Stimulated activated CD4-positive, alpha-beta T cell treated with anti-CD3 and anti-CD28 coated beads, Interleukin-15, amount 100 ng/mL, for 48 hours (primary cell): Measurements from ENCODE around the gene SLX4IP.
"Not testable (repeated sequence)": the region's sequence is repeated elsewhere in the genome, so short reads cannot be mapped to it uniquely, and the experiment has no call there.

Experiments
- DNase-seq, 2 donors: peaks; one replicate each; pipeline ENCODE4 v3.0.0-alpha.2; 2020; ENCODE audit warnings: low read depth in 2 of 2

Gene SLX4IP

DNA sequence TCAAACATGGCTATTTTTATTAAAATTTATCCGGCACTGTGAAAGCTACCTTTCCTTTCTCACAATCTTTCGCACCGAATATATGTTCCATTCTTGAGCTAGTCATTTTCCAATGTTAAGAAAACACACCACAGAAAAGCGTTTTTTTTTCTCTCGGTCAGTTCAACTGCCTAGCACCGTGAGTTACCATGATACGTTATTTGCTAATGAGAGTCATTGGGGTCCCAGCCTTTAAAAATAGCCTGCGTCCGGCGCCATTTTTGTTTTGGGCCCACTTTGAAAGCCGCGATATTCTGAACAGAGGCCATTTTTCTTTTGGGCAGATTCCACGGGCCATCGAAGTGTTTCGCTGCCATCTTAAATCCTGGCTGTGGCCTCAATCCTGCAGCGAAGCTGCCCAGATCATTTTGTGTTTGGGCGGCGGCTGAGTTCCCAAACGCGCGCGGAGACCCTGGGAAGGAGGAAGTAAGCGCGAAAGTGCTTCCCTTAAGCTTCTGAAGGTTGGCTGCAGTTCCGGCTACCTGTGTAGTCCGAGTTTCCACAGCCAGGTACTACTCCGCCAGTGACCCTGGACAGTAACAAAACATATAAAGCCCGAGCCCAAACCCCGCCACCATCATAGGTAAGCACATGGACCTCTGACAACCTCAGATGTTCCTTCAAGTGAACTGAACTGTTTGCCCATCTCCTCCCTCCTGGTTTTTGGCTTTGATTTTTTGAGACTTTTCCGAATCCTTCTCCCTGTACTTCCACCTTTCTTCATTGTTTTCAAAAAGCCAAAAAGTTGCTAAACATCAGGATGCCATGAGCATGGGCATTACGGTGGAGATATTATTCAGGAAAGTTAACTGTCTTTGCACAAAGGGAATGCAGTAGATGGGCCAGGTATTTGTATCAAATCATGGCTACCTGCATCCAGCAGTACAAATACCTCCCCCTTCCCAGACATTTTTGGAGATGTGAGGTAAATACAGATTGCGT is at the start of gene SLX4IP:
SLX4IP (plus strand) TSS at position 474 of the 981 bp plus-strand sequence. CDS start 22,900 bp downstream, outside the sequence.
- peak; percentile 69 to 73 for DNase-seq

DNA sequence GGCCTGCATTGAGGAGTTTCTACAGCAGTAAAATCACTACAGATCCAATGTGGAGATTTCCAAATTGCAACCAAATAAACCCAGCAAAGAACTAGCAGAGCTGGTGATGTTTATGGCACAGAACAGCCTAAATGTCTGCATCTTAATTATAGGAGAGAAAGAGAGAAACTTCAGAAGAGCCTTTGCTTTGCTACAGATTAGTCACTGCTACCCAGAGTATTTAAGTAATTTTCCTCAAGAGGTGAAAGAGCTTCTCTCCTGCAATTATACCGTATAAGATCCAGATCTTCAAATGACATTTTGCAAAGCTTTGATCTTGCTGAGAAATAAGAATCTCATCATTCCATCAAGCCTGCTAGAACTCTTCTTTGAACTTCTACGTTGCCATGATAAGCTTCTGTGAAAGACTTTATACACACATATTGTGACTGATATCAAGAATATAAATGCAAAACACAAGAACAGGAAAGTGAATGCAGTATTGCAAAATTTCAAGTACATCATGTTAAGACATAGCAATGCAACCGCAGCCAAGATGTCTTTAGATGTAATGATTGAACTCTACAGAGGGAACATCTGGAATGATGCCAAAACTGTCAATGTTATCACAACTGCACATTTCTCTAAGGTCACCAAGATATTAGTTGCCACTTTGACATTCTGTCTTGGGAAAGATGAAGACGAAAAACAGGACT is 49.1 kb upstream of the SLX4IP start:
- no peak for DNase-seq

DNA sequence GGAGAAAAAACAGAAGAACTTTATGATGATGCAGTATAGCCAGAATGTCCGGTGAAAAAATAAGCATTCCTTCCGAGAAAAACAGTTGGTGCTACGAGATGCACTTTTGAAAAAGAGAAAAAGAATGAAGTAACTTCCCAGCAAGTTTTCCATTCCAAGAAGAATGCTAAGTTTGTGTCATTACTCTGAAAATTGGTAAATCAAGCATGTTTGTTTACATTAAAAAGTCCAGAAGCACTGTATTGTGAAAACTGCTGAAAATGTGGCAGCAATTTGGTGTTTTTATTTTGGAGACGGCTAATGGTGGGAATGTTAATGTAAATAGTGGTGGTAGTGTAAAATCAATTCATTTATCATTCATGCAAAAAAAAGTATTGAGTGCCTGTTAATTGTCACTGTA is 47.4 kb upstream of the SLX4IP start:
- no peak for DNase-seq

DNA sequence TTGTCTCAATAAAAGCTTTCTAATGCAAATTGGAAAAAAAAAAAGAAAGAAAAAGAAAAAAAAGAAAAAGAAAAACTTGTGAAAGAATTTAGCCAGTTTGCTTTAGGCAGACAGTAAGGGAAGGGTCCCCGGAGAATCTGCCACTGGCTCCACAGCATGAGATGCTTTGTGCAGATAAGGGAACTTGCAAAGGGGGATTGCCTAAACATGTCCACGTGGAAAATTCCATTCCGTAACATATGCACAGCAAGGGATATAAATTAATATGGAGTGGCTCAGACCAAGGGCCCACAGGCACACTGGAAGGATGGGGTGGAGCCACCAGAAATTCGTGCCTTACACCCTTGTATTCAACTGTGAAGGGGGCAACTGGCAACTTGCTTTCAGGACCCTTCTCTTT is 46.5 kb upstream of the SLX4IP start:
- no peak for DNase-seq

DNA sequence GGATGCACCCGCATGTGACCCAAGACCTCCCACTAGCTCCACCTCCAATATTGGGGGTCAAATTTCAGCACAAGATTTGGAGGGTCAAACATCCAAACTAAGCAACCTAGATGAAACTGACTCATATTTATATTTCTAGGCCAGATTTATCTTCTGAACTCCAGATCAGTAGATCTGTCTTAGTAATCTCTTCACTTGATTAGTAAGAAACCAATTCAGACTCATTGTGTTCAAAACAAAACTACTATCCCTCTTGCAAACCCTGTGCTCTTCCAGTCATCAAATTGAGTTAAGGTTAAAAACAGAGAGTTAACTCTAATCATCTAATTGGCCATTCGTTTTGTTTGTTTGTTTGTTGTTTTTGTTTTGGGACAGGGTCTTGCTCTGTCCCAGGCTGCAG is 44.4 kb upstream of the SLX4IP start:
- no peak for DNase-seq

DNA sequence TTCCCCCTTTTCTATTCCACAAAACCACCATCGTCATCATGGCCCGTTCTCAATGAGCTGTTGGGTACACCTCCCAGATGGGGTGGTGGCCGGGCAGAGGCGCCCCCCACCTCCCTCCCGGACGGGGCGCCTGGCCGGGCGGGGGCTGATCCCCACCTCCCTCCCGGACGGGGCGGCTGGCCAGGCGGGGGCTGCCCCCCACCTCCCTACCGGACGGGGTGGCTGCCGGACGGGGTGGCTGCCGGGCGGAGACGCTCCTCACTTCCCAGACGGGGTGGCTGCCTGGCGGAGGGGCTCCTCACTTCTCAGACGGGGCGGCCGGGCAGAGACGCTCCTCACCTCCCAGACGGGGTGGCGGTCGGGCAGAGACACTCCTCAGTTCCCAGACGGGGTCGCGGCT is 40.4 kb upstream of the SLX4IP start:
- DNase-seq: not testable (repeated sequence)

DNA sequence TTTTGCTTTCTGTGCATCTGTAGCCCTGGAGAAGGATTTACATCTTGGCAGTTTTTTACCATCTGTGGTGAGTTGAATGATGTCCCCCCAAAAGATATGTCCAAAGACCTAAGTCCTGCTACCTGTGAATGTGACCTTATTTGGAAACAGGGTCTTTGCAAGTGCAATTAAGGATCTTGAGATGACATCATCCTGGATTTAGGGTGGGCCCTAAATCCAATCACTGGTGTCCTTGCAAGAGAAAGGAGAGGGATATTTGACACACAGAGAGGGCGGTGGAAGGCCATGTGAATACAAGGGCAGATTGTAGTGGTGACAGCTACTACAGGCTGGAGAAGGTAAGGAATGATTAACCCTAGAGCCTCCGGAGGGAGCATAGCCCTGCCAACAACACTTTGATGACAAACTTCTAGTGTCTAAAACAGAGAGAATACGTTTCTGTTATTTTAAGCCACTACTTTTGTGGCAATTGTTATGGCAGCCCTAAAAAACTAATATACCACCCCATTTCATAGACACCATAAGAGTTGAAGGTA is 36.2 kb upstream of the SLX4IP start:
- DNase-seq: no peak

DNA sequence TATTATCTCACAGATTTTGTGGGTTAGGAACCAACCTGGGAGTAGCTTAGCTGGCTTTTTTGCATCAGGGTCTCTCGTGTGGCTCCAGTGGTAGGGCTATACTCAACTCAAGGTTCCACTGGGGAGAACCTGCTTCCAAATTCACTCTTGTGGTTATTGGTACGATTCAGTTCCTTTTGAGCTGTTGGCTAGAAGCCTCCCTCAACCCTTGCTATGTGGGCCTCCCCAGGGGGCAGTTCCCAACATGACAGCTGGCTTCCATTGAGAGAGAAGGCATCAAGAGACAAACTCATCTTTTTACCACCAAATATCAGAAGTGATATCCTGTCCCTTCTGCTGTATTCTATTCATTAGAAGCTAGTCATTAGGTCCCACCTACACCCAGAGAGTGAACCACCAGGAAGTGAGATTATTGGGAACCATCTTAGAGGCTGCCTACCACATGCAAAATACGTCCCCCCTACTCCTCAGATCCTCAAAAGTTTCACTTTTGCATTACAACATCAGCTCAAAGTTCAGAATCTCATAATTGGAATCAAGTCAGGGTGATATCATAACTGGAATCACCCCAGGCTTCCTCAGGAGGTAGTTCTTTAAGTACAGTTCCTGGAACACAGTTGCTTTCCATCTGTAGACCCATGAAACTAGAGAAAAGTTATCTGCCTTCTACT is 32.0 kb upstream of the SLX4IP start:
- no peak for DNase-seq

DNA sequence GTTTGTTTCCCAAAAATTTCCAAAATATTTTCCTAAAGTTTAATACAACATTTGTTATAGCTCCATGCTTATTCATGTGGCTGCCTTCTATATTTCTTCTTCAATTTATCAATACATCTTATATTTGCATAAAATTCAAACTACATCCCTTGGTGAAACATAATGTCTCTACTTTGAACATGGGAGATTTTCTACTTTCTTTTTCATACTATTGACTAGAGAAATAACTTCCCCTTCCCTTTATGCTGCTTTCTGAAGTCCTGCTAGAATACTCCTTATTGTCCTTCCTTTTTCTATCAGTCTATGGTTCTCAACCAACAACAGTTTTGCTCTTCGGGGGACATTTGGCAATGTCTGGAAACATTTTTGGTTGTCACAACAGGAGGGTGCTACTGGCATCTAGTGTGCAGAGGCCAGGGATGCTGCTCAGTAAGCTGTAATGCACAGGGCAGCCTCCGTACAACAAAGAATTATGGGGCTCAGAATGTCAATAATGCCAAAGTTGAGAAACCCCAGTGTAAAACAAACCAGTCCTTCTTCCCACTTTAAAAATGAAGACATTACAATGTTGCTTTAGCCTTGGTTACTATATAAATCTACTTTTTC is 31.0 kb upstream of the SLX4IP start:
- DNase-seq: no peak

DNA sequence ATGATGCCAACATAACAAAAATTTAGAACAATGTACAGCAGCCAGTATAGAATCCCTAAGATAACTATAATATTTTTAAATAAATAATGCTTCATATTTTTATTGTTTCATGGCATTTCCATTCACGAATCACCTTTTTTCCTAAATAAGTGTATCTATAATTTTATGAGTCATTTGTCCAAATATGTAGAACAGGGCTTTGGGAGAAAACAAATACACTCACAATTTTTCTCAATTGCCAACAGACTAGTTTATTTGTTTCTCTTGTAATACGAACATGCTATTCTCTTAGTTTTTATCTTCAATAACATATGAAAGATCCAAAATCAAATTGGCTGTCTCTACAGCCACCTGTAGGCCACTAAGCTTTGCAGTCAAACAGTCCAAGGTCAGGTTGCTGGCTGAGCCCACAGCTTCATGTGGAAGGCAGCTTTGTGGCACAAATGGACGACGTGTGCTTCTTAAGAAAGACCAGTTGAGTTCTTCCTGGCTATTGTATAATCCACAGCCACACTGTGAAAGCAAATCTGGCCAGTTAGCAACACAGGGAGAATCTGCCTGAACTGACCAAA is 30.1 kb upstream of the SLX4IP start:
- no peak for DNase-seq

DNA sequence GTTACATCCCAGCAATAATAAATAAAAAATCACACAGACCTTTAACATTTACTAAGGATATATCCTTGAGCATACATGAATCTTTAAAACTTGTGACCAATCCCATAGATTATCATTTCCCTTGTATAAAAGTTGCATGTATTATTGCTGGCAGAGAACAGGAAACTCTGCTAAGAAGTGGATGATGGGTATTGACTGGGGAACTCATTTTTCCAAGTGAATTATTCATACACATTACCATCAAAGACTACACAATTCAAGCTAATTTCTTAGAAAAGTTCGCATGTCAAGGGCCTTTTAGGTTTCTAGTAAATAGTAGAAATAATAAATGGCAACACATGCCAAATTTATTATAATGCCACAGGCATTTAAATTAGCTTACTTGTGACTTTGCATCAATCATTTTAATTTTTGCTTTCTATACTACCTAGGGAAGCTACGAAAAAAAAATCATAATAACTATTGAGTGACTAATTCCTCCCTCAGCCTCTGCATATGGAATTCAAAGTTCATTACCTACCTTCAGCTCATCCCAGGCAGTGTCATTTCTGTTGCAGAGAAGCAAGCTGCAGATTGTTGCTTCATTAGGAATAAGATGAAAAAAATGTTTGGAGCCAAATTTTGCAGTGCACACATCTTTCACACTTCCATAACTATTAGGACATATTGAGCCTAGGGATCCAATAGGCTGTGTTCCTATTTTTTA is 26.8 kb upstream of the SLX4IP start:
- DNase-seq: no peak

DNA sequence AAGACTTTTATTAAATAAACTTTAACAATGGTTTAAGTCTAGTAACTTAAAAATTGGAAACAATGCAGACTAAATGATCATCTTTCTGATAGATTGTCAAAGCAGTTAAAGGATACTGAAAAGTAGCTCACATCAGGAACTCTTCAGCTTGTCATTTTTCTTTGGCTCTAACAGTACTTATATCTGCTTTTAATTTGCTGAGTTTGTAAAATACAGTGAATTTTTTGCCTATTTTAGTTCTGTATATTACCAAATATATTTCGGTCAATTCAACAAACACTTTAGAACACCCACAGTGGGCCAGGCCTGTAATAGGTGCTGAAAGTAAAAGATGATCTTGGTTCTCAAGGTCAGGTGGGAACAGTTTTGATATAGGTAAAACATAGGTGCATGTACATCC is 23.4 kb upstream of the SLX4IP start:
- DNase-seq: no peak

DNA sequence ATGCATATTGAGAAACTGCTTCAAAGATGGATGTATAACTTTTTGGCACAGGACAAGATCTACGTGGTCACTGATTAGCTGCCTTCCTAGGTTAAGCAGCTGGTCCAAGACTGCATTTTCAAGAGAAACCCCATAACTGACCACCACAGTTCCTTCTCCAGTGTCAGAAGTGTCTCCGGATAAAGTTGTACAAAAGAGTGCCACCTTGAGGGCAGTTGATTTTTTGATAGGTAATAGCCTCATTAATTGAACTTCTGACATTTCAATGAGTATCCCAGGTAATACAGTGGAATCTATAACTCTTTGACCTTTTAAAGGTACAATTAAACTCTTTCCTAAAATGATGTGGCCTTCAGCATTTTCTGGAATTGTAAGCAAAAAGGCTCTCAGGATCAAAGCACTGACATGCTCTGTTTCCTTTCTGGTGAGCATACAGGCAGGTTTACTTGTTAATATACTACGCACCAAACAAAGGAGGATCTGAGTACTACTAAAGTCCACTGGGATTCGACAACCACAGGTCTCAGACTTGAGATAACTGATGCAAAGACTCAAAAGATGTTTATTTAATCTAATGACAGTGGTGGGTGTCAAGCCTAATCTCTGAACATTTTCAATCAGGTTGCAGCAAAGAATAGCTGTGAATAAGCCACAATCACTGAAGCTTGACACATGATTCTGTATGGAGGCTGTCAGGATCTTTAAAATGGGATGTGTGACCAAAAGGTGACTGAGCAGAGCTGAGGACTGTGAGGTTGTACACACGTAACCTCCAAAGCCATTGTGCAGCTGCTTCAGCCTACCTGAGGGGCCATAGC is 22.3 kb upstream of the SLX4IP start:
- no peak for DNase-seq

DNA sequence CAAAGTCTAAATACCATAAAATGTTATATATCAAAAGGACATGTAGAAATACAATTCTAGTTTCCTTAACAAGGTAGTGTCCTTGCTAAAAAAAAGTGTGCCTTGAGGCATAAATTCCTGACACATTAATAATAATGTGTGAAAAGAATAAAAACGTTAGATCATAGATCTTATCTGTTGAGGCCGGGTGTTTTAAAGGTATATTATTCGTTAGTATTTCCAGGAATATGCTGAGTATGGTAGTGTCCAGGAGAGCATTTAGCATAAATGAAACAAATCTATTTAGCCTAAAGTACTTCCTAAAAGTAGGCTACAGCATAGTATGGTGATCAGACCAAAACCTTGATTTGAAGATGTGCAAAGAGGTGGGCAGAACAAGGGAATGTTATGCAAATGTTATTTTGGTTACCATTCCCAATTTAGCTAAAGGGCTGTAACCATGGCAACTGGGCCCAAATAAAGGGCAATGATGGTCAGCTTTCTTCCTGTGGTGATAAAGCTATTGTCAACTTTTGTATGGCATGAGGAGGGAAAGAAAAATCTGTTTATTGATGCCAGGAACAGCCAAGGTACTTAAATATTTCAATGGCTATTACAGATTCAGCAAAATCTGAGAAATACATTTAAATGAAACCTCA is 20.0 kb upstream of the SLX4IP start:
- DNase-seq: no peak

DNA sequence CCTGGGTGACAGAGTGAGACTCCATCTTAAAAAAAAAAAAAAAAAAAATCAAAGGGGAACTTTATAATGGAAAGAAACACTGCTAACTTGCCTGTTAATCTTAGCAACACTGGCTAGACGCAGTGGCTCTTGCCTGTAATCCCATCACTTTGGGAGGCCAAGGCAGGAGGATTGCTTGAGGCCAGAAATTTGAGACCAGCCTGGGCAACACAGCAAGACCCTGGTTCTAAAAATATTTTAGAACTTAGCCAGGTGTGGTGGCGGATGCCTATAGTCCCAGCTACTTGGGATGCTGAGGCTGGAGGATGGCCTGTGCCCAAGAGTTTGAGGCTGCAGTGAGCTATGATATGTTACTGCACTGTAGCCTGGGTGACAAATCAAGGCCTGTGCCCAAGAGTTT is 17.9 kb upstream of the SLX4IP start:
- DNase-seq: not testable (repeated sequence)

DNA sequence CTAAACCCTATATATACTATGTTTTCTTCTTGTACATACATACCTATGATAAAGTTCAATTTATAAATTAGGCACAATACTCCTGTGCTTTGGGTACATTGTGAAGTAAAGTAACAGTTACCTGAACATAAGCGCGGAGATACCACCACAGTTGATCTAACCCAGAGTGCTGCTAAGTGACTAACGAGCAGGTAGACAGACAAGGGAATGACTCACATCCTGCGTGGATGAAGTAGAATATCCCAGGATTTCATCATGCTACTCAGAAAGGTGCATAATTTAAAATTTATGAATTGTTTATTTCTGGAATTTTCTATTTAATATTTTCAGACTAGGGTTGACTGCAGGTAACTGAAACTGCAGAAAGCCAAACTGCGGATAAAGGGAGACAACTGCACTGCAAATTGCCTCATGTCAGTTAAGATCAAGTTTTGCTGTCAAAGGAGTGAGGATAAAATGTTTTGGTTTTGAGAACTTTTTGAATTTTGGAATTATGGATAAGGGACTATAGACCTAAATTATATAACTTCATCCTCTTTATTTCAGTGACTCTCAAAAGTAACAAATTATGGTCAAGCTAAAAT is 15.5 kb upstream of the SLX4IP start:
- DNase-seq: no peak

DNA sequence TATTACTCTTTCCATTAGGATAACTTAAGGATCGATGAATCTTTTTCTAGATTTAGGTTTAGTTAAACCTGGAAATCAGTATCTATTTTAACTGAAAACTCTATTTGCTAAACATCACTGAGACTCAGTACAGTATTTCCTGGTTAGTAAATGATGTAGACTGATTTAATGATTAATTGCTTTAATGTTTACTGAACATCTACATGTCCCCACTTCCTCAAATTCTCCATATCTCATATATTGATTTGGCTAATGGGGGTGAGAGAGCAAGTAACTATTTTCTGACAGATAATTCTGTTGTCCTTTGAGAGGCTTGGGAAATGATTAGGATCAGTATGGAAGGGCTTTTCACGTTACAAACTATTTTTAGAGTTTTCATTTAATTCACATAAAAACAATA is 11.4 kb upstream of the SLX4IP start:
- DNase-seq: no peak

DNA sequence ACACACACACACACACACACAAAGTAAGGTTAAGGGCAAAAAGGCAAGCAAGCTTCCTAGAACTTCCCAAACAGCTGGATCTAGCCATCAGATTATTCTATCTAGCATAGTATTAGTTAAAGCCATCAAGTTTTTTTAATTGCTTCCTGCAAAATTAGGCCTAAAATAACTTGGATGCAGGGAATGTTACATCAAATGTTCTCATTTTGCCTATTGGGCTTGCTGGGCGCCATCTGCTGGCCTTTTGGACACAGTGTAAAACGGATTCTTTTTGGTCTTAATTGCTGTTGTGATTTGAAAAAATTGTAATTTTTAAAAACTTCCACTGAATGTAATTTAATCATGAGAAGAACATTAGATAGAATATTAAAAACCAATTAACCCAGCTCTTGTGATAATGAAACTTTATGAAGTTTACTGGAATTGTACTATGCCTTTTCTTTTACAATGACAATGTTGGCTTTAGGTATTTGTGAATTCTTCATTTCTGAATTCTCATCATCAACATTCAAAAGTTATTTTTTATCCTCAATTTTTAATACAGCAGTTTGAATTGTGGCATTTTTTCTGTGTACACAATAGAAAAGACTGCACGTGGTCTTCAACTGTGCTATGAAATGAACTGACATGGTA is 7.9 kb upstream of the SLX4IP start:
- DNase-seq: no peak

DNA sequence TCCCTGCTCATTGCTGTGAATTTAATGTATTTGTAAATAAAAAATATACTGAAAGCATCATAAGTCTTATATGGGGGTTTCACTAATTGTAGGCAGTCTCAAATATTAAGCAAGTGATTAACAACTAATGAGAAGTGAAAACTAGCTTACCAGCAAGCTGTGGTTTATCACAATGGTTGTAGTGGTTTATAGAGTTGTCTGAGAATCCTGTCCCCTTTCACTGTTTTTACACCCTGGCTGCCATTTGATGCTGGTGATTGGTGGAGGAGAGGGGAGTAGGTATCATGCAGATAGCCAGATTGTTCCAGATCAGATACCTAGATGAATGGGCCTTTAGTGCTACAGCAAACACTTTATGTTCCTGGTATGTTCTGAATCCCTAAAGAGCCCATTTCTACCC is 7.1 kb upstream of the SLX4IP start:
- DNase-seq: no peak
